Measurements from ENCODE around the gene NTM.

The NTM gene

GRCh38 chr11:131408025-131408640 is 37.7 kb downstream of the NTM start:
- Histone ChIP-seq H3K4me3 (replicated peaks; ENCODE audit: insufficient read depth, low read length) (no peak overlapping the region), H3K27me3 (ENCODE audit: insufficient read depth, poor library complexity, severe bottlenecking) (no peaks in the 10 kb centered on the region), H3K27ac (replicated peaks) (no peak overlapping the region)
- peak; percentile 23 to 83 for DNase-seq (ENCODE audit: low read depth in 1 of 2, low spot score in 1 of 2)
- TF ChIP-seq GABPA (IDR thresholded peaks at IDR 0.05; ENCODE audit: low read depth) (no peak), POLR2AphosphoS5 (IDR thresholded peaks at IDR 0.05; ENCODE audit: low read depth) (no peak), REST (IDR thresholded peaks at IDR 0.05; ENCODE audit: insufficient replicate concordance, low read depth) (no peak), SPI1 (IDR thresholded peaks at IDR 0.05; ENCODE audit: borderline replicate concordance, low read depth) (peak; percentile 18; the same call in 1 of the 2 replicates), CTCF (IDR thresholded peaks at IDR 0.05; ENCODE audit: insufficient read depth, low read length) (peak; percentile 65)

GRCh38 chr11:131409345-131409744 is 38.9 kb downstream of the NTM start:
- no peak for TF ChIP-seq SPI1 (IDR thresholded peaks at IDR 0.05; ENCODE audit: borderline replicate concordance, low read depth)
- TF ChIP-seq POLR2AphosphoS5 (IDR thresholded peaks at IDR 0.05; ENCODE audit: low read depth): no peak
- no peak for TF ChIP-seq CTCF (IDR thresholded peaks at IDR 0.05; ENCODE audit: insufficient read depth, low read length)
- no peak for TF ChIP-seq REST (IDR thresholded peaks at IDR 0.05; ENCODE audit: insufficient replicate concordance, low read depth)
- no peak for TF ChIP-seq GABPA (IDR thresholded peaks at IDR 0.05; ENCODE audit: low read depth)

GRCh38 chr11:131411636-131412035 is 41.2 kb downstream of the NTM start:
- Histone ChIP-seq H3K27me3 (ENCODE audit: insufficient read depth, poor library complexity, severe bottlenecking) (no peaks in the 10 kb centered on the region), H3K27ac (replicated peaks) (no peak overlapping the region), H3K4me3 (replicated peaks; ENCODE audit: insufficient read depth, low read length) (no peak overlapping the region)
- TF ChIP-seq SPI1 (IDR thresholded peaks at IDR 0.05; ENCODE audit: borderline replicate concordance, low read depth) (no peak), CTCF (IDR thresholded peaks at IDR 0.05; ENCODE audit: insufficient read depth, low read length) (no peak), GABPA (IDR thresholded peaks at IDR 0.05; ENCODE audit: low read depth) (no peak), POLR2AphosphoS5 (IDR thresholded peaks at IDR 0.05; ENCODE audit: low read depth) (no peak), REST (IDR thresholded peaks at IDR 0.05; ENCODE audit: insufficient replicate concordance, low read depth) (no peak)
- no peak for DNase-seq (ENCODE audit: low read depth in 1 of 2, low spot score in 1 of 2)

More at GRCh38 chr11:131409345-131409744, 38.9 kb downstream of the NTM start:
- no peak overlapping the region for H3K27ac ChIP-seq (replicated peaks)
- DNase-seq (ENCODE audit: low read depth in 1 of 2, low spot score in 1 of 2): no peak
- no peaks in the 10 kb centered on the region for H3K27me3 ChIP-seq (ENCODE audit: insufficient read depth, poor library complexity, severe bottlenecking)
- H3K4me3 ChIP-seq (replicated peaks; ENCODE audit: insufficient read depth, low read length): no peak overlapping the region
